Measurements from ENCODE around the gene CCDC38.

- TF ChIP-seq, protein P1, sequence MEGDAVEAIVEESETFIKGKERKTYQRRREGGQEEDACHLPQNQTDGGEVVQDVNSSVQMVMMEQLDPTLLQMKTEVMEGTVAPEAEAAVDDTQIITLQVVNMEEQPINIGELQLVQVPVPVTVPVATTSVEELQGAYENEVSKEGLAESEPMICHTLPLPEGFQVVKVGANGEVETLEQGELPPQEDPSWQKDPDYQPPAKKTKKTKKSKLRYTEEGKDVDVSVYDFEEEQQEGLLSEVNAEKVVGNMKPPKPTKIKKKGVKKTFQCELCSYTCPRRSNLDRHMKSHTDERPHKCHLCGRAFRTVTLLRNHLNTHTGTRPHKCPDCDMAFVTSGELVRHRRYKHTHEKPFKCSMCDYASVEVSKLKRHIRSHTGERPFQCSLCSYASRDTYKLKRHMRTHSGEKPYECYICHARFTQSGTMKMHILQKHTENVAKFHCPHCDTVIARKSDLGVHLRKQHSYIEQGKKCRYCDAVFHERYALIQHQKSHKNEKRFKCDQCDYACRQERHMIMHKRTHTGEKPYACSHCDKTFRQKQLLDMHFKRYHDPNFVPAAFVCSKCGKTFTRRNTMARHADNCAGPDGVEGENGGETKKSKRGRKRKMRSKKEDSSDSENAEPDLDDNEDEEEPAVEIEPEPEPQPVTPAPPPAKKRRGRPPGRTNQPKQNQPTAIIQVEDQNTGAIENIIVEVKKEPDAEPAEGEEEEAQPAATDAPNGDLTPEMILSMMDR (IDR thresholded peaks at IDR 0.05) = no peak
- TF ChIP-seq NFATC4 (CRISPR knock-in tag; IDR thresholded peaks at IDR 0.05) (no peak), ELF4 (CRISPR knock-in tag; IDR thresholded peaks at IDR 0.05; ENCODE audit: low read depth) (no peak), ZBTB21 (CRISPR knock-in tag; IDR thresholded peaks at IDR 0.05; ENCODE audit: borderline replicate concordance) (no peak), FOXP4 (CRISPR knock-in tag; IDR thresholded peaks at IDR 0.05) (no peak), TCF7 (CRISPR knock-in tag; IDR thresholded peaks at IDR 0.05; ENCODE audit: low read depth) (no peak), NR2C2 (CRISPR knock-in tag; IDR thresholded peaks at IDR 0.05) (no peak)
- TF ChIP-seq, protein P2, sequence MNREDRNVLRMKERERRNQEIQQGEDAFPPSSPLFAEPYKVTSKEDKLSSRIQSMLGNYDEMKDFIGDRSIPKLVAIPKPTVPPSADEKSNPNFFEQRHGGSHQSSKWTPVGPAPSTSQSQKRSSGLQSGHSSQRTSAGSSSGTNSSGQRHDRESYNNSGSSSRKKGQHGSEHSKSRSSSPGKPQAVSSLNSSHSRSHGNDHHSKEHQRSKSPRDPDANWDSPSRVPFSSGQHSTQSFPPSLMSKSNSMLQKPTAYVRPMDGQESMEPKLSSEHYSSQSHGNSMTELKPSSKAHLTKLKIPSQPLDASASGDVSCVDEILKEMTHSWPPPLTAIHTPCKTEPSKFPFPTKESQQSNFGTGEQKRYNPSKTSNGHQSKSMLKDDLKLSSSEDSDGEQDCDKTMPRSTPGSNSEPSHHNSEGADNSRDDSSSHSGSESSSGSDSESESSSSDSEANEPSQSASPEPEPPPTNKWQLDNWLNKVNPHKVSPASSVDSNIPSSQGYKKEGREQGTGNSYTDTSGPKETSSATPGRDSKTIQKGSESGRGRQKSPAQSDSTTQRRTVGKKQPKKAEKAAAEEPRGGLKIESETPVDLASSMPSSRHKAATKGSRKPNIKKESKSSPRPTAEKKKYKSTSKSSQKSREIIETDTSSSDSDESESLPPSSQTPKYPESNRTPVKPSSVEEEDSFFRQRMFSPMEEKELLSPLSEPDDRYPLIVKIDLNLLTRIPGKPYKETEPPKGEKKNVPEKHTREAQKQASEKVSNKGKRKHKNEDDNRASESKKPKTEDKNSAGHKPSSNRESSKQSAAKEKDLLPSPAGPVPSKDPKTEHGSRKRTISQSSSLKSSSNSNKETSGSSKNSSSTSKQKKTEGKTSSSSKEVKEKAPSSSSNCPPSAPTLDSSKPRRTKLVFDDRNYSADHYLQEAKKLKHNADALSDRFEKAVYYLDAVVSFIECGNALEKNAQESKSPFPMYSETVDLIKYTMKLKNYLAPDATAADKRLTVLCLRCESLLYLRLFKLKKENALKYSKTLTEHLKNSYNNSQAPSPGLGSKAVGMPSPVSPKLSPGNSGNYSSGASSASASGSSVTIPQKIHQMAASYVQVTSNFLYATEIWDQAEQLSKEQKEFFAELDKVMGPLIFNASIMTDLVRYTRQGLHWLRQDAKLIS (CRISPR knock-in tag; IDR thresholded peaks at IDR 0.05; ENCODE audit: borderline replicate concordance) = no peak
- TF ChIP-seq, protein P3, sequence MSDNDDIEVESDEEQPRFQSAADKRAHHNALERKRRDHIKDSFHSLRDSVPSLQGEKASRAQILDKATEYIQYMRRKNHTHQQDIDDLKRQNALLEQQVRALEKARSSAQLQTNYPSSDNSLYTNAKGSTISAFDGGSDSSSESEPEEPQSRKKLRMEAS (CRISPR knock-in tag; IDR thresholded peaks at IDR 0.05) = no peak
- TF ChIP-seq, protein P4, sequence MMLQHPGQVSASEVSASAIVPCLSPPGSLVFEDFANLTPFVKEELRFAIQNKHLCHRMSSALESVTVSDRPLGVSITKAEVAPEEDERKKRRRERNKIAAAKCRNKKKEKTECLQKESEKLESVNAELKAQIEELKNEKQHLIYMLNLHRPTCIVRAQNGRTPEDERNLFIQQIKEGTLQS (CRISPR knock-in tag; conservative IDR thresholded peaks at IDR 0.05) = no peak
Measured at GRCh38 chr12:95870897-95871296, 71.5 kb downstream of the CCDC38 start.

All from WTC11 (cell line).